T-helper 2 cell (primary cell): ENCODE measurements around the gene MMRN2.
"Not testable (repeated sequence)": the region's sequence is repeated elsewhere in the genome, so short reads cannot be mapped to it uniquely, and the experiment has no call there.

Experiments used
- DNase-seq, 5 experiments: peaks; one replicate each; pipeline versions ENCODE4 v3.0.0 to v3.0.0-alpha.2; 2012 to 2022

Gene MMRN2

DNA sequence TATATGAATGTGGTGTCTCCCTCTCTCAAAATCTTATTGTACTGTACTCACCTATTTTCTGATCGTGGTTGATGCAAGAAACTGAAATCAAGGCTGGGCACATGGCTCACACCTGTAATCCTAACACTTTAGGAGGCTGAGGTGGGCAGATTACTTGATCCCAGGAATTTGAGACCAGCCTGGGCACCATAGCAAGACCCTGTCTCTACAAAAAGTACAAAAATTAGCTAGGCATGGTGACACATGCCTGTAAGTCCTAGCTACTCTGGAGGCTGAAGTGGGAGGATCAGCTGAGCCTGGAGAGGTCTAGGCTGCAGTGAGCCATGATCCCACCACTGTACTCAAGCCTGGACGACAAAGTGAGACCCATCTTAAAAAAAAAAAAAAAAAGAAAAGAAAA, 16.0 kb downstream of the MMRN2 start:
- no peak for DNase-seq

DNA sequence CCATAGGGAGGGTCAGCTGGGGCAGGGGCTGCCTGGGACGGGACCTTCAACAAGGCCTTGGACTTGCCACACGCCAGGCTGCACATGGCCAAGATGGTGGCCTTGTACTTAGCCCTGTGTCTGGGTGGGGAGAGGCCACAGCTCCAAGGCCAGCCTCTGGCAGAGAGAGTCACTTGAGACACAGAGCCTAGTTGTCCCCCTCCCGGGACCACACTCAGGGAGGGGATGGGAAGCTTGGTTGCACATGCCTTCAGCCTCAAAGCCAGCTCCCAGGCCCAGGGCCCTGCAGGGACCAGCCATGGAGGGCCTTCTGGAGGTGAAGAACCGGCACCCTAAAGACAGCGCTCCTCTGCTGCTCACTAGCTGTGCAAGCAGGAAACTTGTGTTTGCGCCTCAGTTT, 16.7 kb downstream of the MMRN2 start:
- no peak for DNase-seq

DNA sequence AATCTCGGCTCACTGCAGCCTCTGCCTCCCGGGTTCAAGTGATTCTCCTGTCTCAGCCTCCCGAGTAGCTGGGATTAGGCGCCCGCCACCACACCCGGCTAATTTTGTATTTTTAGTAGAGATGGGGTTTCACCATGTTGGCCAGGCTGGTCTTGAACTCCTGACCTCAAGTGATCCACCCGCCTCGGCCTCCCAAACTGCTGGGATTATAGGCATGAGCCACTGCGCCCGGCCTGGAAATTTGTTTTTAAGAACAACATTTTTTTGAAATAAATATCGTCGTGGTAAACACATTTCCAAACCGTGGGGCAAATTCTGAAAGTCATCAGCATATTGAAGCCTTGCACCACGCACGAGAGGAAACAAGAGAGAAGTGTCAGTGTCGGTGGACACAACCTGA, 17.3 kb downstream of the MMRN2 start:
- DNase-seq = not testable (repeated sequence)

DNA sequence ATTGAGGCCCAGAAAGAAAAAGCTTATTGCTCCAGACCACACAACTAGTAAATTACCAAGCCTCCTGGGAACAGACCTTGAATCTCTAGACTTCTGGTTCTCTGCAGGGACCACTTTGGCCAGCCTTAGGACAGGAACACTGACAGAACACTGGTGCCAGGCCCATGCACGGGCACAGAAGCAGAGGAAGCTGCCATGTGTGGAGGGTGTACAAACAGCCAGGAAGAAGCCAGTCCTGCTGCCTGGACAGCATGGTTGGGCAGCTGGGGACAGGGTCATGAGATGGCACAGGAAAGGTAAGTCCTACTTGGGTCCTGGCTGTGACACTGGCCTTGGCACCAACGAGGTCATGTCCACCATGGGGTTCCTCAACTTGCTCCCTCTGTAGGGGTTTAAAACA, 19.2 kb downstream of the MMRN2 start:
- DNase-seq = no peak

DNA sequence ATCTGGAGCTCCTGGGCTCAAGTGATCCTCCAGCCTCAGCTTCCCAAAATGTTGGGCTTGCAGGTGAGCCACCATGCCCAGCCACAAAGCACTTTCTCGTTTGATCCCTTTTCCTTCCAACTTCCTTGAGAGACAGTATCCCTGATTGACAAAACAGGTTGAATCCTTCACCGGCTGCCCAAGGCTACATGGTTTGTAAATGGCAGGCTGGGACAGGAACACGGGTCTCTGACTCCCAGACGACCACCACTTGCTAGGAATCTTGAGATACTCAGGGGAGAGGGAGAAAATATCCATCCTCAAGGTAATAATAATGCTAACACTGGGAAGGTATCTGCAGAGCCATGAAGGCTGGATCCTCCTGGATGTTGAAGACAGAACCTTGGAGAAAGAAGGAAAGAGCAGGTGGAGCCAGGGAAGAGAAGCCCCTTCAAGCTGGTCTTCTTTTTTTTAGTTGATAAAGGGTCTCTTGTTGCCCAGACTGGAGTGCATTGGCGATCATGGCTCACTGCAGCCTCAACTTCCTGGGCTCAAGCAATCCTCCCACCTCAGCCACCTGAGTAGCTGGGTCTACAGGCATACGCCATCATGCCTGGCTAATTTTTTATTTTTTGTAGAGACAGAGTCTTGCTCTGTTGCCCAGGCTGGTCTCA, 19.8 kb downstream of the MMRN2 start:
- no peak for DNase-seq

DNA sequence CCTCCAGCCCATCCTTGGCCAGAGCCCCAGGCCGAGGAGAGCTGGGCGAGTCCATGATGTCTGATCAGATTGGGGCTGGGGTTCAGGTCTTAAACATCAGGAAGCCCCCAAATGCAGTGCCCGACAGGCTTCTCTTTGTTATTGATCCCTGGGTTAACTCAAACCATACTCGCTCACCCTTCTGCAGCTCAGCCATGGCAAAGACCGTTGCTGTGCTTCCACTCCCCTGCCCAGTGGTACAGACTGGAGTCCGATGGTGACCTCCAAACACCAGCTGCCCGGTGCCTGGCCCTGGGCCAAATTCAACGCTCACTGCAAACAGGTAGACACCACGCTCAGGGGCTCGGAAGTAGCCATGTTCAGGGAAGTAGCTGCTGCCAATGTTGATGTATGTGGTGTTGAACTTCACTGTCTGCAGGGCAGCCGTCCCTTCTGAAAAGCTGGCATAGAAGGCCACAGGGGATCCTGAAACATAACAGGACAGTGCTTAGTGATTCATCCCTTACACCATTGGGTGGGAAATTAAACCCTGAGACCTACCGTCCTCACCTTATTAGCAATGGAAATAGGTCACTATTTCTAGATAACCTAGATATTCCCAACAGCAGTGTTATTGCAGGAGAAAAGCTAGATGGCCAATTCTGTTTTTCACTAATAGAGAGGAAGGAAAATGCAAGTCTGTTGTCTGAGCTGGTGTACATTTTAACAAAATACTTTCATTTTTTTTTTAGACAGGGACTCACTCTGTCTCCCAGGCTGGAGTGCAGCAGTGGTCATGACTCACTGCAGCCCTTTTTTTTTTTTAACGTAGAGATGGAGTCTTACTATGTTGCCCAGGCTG, 20.5 kb downstream of the MMRN2 start:
- no peak for DNase-seq

DNA sequence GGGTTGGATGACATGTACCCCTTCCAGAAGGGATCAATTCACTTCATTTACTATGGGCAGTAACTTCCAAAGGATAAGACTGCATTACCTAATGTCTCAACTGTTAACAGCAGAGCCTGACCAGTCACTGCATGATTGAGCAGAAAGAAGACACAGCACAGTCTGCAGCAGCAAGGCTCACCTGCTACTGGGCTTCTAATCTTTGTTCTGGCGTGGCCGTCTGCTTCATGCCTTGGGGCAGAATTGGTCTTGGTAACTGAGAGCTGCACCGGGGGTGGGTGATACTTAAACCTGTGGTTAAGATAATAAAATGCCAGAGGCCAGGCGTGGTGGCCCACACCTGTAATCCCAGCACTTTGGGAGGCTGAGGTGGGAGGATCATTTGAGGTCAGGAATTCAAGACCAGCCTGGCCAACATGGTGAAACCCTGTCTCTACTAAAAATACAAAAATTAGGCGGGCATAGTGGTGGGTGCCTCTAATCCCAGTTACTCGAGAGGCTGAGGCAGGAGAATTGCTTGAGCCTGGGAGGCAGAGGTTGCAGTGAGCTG, 23.2 kb downstream of the MMRN2 start:
- DNase-seq = not testable (repeated sequence)

DNA sequence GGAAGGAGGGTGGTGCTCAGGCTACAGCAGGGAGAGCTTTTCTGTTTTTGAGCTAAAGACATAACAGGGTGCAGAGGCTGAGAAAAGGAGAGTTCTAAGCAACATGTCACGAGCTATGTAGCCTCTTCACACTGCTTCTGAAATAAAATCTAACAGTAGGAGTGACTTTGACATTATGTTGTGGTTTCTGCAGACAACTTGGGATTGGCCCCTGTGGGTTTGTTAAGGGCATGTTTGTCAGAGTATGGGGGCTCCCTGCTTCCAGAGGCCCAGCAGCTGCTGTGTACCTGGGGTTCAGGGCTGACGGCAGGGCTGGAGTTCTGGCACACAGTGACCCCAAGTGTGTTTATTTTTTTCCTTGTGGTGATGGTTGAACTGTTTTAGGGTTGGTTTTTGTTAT, 24.7 kb downstream of the MMRN2 start:
- DNase-seq = no peak

DNA sequence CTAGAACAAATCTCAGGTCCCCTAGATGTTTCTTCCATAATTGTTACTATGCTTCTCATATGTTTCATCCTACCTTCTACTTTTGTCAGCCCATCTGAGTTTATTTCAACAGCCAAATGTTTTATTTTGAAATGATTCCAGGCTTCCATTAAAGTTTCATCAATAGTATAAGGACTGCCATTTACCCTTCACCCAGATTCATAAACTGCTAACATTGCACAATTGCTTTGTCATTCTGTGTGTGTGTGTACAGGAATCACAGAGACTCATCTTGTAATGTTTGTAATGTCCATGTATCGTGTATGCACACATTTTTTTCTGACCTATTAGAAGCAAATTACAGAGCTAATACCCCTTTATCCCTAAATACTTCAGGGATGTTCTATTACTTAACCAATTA, 25.5 kb downstream of the MMRN2 start:
- DNase-seq = no peak

DNA sequence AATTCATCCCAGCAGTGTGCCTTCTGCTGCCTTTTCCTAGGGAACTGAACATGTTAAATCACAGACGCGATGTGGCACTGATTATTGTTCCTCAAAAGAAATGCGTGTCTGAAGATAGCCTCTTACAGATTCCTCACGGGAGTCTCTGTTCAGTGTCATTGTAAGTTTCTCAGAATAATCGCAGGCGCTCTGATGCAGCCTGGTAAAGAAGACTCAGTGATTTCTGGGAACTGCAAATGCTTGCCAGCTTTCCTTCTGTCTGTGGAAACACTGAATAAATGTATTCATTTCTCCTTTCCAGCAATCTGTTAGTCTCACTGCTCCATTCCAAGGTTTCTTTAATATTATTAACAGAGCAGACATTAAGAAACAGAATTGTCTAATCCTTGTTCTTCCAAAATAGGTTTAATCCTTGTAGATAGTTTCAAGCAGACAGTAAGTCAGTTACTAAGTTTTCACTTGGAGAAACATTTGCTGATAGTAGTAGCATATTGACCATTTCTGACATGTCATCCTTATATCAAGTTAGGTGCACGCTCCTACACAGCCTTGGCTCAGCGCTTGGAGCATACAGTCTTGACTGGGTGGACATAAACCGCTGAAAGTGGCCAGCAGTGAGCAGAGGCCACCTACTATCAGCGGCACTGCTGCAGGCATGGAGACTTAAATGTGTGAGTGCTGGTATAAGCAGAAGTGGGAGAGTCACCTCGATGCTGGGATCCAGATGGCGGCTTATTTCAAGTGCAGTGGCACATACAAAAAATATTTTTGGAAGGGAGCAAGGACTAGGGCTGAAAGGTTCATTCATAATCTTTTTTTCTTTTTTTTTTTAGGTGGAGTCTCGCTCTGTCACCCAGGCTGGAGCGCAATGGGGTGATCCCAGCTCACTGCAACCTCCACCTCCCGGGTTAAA, 27.7 kb downstream of the MMRN2 start:
- no peak for DNase-seq

DNA sequence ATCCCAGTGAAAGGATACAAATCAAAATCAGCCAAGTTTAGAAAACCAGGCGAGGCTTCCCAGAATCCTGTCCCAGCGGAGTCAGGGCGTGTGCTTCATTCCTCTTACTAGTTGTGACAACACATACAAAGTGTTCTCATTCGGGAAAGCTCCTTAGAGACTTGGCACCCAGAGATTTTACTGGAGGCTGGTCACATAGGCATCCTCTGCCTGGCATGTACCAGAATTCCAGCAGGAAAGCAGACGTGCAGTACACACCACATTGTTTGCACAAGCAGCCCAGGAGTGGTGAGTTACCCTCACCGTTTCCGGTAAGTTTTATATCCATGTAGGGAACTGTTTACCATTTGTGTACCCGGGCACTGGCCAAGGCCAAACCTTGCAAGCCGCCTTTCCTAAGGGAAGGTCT, 34.9 kb downstream of the MMRN2 start:
- DNase-seq = no peak

DNA sequence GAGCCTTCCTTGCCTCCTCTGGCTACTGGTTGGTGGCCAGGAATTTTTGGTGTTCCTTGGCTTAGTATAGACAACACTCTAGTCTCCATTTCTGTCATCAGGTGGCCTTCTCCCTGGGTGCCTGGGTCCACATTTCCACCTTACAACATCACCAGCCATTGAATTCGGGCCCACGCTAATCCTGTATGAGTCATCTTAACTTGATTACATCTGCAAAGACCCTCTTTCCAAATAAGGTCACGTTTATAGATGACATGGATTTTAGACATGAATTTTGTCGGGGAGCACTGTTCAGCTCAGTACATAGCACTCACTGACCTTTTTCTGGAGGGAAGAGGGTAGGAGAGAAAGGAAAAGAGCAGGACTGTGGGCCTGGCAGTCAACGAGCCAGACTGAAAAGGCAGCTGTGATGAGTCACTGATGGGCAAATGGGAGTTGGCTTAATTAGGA, 39.4 kb downstream of the MMRN2 start:
- DNase-seq = no peak

DNA sequence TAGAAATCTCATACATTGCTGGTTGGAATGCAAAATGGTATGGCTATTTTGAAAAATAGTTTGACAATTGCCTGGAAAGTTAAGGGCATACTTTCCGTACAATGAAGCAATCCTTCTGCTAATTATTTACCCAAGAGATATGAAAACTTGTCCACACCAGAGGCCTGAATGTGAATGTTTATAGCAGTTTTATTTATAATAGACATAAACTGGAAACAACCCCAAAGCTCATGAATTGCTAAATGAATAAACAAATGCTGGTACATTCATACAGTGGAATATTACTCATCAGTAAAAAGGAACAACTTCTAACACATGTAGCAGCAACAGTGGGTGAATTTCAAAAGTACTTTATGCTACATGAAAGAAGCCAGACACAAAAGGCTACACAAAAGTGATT, 42.7 kb downstream of the MMRN2 start:
- DNase-seq = no peak

DNA sequence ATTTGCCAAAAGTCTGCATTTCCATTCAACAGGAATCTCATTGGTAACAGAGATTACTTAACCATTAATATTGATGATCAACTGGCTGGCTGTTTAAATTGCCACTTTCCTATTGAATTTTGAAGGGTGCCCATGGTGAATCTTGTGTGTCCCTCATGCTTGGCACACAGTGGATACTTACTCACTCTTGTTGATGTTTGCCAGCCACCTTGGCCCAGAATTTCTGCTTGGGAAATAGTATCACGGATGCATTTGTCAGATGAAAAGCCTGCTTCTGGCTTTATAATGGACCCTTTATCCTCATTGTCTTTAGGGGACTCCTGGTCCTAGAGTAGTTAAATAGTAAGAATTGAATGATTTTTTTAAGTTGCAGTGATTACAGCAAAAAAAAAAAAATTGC, 52.0 kb downstream of the MMRN2 start:
- DNase-seq = no peak

DNA sequence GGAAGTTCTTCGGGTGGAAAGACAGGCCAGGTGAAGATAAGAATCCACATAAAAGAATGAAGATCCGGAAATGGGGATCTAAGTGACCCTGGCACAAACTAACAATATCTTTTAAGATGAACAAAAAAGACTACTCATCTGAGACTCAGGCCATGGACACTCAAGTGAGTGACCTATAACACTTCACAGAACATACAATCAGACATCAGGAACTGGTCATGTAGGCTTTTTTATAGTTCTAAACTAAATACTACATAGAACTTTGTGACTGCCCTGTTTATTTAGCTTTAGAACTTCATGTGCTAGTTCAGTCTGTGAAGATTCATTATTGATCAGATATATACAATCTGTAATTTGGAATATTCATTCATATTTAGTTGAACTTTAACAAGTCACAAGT, 52.8 kb downstream of the MMRN2 start:
- no peak for DNase-seq

DNA sequence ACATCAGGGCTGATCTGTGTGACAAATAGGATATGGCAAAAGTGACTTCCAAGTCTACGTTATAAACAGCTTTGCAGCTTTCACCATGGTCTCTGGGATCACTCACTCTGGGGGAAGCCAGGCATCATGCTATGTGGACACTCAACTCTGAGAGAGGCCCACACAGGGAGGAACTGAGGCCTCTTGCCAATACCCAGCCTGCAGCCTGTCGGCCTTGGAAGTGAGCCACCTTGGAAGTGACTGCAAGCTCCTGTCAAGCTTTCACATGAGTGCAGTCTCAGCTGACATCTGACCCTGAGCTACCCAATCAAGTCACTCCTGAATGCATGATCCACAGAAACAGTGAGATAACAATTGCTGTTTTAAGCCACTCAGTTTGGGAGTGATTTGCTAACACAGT, 56.5 kb downstream of the MMRN2 start:
- no peak for DNase-seq

DNA sequence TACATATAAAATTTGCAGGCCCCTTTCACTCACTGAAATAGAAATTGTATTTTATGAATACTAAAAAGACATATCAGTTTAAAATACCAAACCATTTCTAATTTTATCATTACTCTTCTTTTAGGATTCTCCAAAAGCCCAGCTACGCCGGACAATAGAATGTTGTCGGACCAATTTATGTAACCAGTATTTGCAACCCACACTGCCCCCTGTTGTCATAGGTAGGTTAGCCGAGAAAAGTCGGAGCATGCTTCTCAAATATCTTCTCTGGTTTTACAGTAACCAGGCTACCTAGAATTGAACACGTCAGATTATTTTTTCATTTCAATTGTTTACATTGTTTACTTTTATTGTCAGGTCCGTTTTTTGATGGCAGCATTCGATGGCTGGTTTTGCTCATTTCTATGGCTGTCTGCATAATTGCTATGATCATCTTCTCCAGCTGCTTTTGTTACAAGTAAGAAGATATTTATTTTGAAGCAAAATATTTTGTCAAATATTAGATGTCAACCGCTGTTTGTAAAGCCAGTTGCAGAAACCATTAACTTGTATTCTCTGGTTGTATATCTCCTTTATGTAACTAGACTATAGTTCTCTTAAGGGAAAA, 57.6 kb downstream of the MMRN2 start:
- peak in 2 of 5 experiments; percentile 2 to 43 for DNase-seq

DNA sequence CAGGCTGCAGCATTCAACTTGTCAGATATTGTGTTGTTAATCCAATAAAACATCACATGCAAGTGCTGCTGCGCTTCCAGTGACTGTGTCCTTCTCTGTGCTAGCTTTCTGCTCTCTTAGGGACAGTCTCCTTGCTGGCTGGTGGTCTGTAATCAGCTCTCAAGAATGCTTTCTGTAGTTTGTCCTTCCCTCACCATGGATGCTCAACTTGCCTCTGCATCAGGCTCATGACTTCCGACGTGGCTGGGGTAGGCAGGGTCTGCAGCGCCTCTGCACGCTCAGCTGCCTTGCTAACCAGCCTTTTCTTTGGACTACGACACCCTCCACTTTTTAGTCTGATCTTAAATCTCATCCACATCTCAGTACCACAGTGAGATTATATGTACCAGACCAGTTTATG, 58.3 kb downstream of the MMRN2 start:
- no peak for DNase-seq

DNA sequence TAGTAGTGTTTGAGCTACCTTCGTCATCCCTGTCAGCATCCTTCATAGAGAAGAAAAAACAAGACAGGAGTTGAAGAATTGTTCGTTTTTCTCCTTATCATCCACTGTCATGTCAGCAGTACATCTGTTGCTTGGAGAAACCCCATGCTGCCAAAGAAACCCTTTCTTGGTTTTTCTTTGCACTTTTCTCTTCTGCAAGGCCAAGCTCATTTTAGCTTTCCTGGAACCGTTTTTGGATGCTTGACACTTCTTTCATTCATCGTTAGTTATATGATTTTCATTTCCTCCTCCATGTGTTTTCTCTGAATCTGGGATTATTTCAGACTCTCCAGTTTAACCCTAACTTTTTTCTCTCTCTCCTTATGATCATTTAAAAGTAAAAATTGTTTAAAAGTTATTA, 58.9 kb downstream of the MMRN2 start:
- DNase-seq = no peak

DNA sequence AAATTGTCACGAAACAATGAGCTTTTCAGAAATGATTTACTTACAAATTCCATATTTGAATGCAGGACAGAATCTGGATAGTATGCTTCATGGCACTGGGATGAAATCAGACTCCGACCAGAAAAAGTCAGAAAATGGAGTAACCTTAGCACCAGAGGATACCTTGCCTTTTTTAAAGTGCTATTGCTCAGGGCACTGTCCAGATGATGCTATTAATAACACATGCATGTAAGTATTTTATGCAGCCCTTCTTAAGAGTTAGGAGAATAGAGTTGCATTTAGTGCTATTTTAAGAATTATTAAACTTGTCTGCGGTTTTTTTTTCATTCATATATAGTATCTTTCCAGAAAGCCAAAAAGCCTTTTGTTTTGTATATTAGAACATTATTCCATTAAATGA, 67.4 kb downstream of the MMRN2 start:
- no peak for DNase-seq

DNA sequence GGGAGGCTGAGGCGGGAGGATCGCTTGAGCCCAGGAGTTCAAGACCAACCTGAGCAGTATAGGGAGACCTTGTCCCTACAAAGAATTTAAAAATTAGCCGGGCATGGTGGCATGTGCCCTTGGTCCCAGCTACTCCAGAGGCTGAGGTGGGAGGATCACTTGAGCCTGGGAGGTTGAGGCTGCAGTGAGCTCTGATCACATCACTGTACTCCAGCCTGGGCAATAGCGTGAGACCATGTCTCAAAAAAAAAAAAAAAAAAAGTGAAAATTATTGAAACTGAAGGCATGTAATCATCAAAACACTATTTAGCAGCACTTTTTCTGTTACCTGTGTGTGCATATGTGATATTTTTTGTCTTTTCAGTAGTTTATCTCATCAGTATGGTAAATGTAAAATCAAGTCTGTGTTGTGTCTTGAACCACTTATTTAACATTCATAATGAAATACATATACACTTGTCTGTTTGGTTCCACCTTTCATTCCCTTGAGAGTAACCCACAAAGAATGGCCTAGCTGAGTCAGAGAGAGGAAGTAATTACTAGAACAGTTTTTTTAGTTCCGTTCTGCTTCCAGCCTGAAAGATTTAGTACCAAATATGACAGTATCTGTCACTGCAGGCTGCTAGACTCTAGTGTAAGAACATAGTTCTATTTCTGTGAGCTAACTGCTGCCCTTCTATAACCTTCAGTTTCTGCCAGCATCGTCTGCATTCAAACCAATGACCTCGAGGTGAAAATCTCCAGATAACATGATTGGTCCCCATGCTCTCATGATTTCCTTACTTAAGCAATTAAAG, 68.6 kb downstream of the MMRN2 start:
- peak in 1 of 5 experiments; percentile 85 for DNase-seq
